ENCODE results near the gene DAPK1.

Gene DAPK1

GRCh38 chr9:87479801-87480201 is 17.9 kb upstream of the DAPK1 start:
- TF ChIP-seq ZNF394 (tag by site-specific recombination; IDR thresholded peaks at IDR 0.05; ENCODE audit: borderline replicate concordance) (no peak), ZNF555 (tag by site-specific recombination; conservative IDR thresholded peaks at IDR 0.05) (no peak), ZNF248 (tag by site-specific recombination; IDR thresholded peaks at IDR 0.05) (no peak), ZNF777 (tag by site-specific recombination; IDR thresholded peaks at IDR 0.05; ENCODE audit: borderline replicate concordance) (no peak), SETDB1 (IDR thresholded peaks at IDR 0.05; ENCODE audit: insufficient read length, low read length) (no peak), ZNF518A (tag by site-specific recombination; conservative IDR thresholded peaks at IDR 0.05; ENCODE audit: low read depth) (no peak), ZNF600 (tag by site-specific recombination; IDR thresholded peaks at IDR 0.05) (no peak), ZNF701 (tag by site-specific recombination; IDR thresholded peaks at IDR 0.05) (no peak), ZNF155 (tag by site-specific recombination; IDR thresholded peaks at IDR 0.05) (no peak), ZNF785 (tag by site-specific recombination; IDR thresholded peaks at IDR 0.05) (no peak), YY1 (tag by site-specific recombination; IDR thresholded peaks at IDR 0.05) (no peak), ZNF571 (tag by site-specific recombination; IDR thresholded peaks at IDR 0.05) (no peak), ZNF24 (tag by site-specific recombination; IDR thresholded peaks at IDR 0.05) (no peak), ZNF660 (tag by site-specific recombination; IDR thresholded peaks at IDR 0.05) (no peak), BCL6B (tag by site-specific recombination; IDR thresholded peaks at IDR 0.05) (no peak), ZBTB49 (tag by site-specific recombination; IDR thresholded peaks at IDR 0.05; ENCODE audit: low read depth) (no peak)
- CTCF ChIA-PET, result no interaction called here
- POLR2A ChIA-PET, result interaction anchor here (0.6 kb wide), 1 partner anchor 1845 kb away, joined by 4 read pairs; no protein-coding TSS in a partner anchor

More at GRCh38 chr9:87479801-87480201, 17.9 kb upstream of the DAPK1 start:
- H3K27ac ChIP-seq (ENCODE audit: extremely low read depth, low read depth, low read length), result no peak overlapping the region
- H3K36me3 ChIP-seq (ENCODE audit: control insufficient read depth in 2 of 2, insufficient read depth in 1 of 2, low read length in 2 of 2), result no peaks in the 10 kb centered on the region
- H3K4me1 ChIP-seq (ENCODE audit: control insufficient read depth, insufficient read depth, low read length), result no peaks in the 10 kb centered on the region
- H3K4me3 ChIP-seq (ENCODE audit: low read depth, low read length), result no peak overlapping the region
- no peaks in the 10 kb centered on the region for H3K9me3 ChIP-seq (ENCODE audit: control insufficient read depth, insufficient read depth, low read depth, low read length)
